Measurements from ENCODE around the gene UNC5B.

GRCh38 chr10:71326464-71326881, 114.1 kb downstream of the UNC5B start:
- no peak for TF ChIP-seq EP300 (IDR thresholded peaks at IDR 0.05)
- TF ChIP-seq CTCF (IDR thresholded peaks at IDR 0.05), result no peak

Measured in sigmoid colon (tissue), 4 donors.